COLO668 (cell line): ENCODE data around the gene SENP3.

ENCODE experiments used
- DNase-seq: peaks from one replicate; lab custom pipeline; 2025; ENCODE audit not compliant: unreplicated experiment; lab: John Stamatoyannopoulos, UW

SENP3 gene

DNA sequence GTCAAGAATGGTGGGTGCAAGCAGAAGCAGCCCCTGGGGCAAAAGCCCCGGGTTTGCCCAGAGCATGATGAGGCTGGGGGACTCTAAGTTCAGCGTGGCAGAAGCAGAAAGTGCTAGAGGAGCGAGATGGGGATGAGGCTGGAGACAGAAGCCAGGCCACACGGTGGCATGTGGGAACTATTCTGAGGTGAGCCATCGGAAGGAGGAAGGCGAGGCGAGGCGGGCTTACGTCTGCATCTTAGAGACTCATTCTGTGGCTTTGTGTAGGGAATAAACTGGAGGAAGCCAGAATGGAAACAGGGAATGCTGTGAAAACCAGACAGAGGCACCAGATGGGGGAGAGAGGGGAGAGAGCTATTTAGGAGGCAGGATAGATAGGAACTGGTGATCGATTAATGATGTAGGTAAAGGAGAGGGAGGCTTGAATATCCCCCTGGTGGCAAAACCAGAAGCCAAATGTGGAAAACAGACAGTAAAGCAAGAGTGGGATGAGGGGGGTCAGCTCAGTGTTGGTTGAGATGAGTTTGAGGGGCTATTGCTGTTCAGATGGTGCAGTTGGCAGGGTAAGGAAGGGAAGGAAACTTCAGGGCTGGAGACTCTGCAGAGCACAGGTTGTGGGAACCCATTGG, 6.3 kb upstream of the SENP3 start:
- DNase-seq = no peak

DNA sequence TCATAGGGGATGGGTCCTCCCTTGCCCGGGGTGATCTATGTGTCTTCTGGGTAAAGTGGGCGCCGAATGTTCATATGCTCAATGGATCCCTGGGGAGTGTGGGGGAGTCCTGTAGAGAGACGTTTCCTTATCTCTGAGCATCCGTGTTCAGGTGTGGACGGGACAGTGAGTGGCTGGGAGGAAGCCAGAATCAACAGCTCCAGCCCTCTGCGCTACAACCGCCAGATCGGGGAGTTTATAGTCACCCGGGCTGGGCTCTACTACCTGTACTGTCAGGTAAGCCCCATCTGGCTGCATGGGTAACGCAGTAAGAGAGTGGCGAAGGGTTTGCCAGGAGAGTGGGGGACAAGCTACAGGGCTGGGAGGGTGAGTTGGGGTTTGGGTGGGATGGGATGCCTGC, 5.1 kb upstream of the SENP3 start:
- DNase-seq = no peak

DNA sequence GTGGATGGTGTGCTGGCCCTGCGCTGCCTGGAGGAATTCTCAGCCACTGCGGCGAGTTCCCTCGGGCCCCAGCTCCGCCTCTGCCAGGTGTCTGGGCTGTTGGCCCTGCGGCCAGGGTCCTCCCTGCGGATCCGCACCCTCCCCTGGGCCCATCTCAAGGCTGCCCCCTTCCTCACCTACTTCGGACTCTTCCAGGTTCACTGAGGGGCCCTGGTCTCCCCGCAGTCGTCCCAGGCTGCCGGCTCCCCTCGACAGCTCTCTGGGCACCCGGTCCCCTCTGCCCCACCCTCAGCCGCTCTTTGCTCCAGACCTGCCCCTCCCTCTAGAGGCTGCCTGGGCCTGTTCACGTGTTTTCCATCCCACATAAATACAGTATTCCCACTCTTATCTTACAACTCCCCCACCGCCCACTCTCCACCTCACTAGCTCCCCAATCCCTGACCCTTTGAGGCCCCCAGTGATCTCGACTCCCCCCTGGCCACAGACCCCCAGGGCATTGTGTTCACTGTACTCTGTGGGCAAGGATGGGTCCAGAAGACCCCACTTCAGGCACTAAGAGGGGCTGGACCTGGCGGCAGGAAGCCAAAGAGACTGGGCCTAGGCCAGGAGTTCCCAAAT, 4.5 kb upstream of the SENP3 start:
- no peak for DNase-seq

DNA sequence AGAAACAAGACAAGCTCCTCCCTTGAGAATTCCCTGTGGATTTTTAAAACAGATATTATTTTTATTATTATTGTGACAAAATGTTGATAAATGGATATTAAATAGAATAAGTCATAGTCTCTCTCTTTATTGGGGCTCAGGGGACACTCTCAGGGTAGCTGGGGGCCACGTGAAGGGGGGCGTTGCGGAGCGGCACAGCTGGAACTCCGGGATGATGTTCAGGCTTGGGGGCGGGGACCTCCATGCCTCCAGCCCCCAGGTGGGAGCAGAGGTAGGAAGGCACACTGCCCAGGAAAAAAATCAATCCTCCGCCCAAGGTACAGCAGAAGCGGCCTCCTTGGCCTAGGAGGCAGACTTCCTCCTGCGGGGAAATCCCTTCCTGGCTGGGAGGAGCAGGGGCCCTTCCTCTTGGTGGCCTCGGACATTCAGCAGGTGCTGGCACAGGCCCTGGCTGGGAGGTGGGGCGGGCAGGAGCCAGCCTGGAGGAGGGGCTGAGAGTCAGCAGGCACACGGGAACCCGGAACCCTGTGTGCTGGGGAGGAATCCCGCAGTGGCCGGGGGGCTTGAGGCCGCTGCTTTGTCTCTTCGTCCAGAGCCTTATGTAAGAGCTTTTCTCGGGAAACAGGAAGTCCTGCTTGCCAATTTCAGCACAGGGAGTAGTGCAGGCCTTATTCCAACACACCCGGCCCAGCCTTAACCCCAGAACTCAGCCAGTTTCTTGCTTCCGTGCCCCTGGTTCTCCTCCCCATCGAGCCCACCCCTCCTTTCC, 3.8 kb upstream of the SENP3 start:
- peak; percentile 80 for DNase-seq

DNA sequence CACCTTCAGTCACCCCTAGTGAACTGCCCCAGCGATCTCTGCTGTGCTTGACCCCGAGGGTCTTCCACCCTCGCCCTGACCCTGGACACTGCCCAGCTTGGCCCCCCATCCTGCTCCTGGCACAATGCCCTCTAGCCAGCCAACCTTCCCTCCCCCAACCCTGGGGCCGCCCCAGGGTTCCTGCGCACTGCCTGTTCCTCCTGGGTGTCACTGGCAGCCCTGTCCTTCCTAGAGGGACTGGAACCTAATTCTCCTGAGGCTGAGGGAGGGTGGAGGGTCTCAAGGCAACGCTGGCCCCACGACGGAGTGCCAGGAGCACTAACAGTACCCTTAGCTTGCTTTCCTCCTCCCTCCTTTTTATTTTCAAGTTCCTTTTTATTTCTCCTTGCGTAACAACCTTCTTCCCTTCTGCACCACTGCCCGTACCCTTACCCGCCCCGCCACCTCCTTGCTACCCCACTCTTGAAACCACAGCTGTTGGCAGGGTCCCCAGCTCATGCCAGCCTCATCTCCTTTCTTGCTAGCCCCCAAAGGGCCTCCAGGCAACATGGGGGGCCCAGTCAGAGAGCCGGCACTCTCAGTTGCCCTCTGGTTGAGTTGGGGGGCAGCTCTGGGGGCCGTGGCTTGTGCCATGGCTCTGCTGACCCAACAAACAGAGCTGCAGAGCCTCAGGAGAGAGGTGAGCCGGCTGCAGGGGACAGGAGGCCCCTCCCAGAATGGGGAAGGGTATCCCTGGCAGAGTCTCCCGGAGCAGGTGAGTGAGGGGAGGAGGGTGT, 3.0 kb upstream of the SENP3 start, which contains the start of gene TNFSF13:
Gene TNFSF13 (plus strand): TSS at position 207 of the 776 bp plus-strand sequence. CDS start 290 bp downstream, at position 497.
- DNase-seq = peak; percentile 45

DNA sequence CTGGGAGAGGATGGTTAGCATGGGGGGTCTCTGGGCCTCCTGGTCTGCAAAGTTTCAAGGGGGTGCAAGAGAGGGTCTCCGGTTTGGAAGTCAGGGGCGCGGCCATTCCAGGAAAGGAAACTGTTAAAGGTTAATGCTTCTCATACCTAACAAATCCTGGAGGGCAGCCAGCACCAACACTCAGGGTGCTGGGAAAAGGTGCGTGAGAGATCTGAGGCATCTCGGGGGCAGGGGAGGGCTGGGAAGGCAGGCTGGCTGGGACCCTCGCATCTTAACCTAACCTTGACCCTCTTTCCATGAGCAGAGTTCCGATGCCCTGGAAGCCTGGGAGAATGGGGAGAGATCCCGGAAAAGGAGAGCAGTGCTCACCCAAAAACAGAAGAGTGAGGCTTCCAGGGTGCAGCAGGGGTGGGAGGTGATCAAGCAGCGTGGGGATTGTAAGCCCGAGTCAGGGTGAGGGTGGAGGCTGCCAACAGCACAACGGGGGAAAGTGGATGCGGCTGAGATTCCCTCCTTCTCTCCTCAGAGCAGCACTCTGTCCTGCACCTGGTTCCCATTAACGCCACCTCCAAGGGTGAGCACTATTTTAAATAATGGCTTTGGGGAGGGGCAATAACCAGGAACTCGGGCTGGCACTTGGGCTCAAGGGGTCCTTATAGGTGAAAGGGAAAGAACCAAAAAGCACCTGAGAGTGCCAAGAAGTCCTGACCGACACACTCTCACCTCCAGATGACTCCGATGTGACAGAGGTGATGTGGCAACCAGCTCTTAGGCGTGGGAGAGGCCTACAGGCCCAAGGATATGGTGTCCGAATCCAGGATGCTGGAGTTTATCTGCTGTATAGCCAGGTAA, 2.2 kb upstream of the SENP3 start:
- DNase-seq = peak; percentile 15

DNA sequence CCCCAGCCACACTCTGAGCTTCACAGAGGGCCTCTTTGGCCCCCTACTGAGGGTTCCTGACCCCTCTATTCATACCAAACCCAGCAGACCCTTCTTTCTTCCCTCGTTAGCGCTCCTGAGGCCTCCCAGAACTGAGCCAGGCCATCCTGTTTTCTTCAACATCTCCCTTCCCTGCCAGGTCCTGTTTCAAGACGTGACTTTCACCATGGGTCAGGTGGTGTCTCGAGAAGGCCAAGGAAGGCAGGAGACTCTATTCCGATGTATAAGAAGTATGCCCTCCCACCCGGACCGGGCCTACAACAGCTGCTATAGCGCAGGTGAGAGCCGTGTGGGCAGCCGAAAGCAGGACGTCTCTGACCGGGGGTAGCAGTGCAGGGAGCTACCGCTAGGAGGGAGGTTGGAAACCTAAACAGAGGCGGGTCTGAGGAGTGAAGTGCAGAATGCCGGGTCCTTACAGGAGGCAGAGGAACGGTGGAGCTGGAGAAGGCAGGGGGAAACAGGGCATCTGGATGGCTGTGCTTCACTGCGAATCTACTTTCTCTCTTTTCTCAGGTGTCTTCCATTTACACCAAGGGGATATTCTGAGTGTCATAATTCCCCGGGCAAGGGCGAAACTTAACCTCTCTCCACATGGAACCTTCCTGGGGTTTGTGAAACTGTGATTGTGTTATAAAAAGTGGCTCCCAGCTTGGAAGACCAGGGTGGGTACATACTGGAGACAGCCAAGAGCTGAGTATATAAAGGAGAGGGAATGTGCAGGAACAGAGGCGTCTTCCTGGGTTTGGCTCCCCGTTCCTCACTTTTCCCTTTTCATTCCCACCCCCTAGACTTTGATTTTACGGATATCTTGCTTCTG, 1.3 kb upstream of the SENP3 start:
- DNase-seq = peak; percentile 62

DNA sequence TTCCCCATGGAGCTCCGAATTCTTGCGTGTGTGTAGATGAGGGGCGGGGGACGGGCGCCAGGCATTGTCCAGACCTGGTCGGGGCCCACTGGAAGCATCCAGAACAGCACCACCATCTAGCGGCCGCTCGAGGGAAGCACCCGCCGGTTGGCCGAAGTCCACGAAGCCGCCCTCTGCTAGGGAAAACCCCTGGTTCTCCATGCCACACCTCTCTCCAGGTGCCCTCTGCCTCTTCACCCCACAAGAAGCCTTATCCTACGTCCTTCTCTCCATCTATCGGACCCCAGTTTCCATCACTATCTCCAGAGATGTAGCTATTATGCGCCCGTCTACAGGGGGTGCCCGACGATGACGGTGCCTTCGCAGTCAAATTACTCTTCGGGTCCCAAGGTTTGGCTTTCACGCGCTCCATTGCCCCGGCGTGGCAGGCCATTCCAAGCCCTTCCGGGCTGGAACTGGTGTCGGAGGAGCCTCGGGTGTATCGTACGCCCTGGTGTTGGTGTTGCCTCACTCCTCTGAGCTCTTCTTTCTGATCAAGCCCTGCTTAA, 617 bp upstream of the SENP3 start:
- peak; percentile 84 for DNase-seq

DNA sequence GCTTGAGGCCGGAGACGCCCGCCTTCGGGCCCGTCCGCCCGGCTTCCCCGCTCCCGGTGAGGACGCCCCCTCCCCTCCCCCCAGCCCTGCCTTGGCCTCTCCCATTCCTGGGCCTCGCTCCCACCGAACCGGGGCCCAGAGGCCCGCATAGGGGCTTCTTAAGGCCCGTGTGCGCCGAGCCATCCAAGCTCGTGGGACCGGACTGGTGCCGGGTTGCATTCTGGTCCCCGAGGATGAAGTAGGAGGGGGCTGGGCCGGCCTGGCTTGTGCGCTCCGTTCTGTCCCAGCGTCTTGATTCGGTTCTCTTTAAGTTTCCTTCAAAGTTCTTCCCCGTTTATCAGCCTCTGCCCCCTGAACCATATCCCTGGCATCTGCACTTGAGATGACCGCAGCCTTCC, 488 bp downstream of the SENP3 start:
- DNase-seq = peak; percentile 35

DNA sequence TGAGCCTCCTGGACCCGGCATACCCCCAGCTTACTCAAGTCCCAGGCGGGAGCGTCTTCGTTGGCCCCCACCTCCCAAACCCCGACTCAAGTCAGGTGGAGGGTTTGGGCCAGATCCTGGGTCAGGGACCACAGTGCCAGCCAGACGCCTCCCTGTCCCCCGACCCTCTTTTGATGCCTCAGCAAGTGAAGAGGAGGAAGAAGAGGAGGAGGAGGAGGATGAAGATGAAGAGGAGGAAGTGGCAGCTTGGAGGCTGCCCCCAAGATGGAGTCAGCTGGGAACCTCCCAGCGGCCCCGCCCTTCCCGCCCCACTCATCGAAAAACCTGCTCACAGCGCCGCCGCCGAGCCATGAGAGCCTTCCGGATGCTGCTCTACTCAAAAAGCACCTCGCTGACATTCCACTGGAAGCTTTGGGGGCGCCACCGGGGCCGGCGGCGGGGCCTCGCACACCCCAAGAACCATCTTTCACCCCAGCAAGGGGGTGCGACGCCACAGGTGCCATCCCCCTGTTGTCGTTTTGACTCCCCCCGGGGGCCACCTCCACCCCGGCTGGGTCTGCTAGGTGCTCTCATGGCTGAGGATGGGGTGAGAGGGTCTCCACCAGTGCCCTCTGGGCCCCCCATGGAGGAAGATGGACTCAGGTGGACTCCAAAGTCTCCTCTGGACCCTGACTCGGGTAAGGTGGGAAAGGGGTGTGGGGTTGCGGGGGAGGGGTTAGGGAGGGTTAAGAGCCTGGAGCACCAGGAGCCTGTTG, 1.6 kb downstream of the SENP3 start:
- DNase-seq = no peak

DNA sequence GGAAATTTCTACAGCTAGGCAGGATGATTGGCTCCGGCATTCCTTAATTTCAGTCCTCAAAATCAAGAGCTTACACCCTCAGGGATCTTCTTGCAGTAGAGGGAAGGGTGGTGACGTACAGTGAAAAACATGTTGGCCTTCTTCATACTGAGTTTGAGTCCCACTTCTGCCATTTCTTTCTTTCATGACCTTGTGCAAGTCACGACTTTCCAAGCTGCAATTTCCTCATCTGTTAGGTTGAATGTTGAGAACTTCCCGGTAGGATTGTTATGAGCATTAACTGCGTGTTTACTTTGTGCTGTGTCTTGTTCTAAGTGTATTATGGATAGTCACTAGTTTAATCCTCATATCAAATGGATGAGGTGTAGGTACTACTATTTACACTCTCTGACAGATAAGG, 7.9 kb downstream of the SENP3 start:
- DNase-seq = no peak

DNA sequence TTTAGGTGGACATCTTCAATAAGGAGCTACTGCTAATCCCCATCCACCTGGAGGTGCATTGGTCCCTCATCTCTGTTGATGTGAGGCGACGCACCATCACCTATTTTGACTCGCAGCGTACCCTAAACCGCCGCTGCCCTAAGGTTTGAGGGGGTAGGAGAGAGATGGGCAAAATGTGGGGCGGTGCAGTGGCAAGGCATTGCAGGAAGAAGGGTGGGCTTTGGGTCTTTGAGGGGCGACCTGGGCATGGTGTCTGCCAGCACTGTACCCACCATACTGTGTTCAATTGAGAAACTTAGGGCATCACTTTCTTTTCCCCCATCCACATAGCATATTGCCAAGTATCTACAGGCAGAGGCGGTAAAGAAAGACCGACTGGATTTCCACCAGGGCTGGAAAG, 8.6 kb downstream of the SENP3 start:
- DNase-seq = no peak

DNA sequence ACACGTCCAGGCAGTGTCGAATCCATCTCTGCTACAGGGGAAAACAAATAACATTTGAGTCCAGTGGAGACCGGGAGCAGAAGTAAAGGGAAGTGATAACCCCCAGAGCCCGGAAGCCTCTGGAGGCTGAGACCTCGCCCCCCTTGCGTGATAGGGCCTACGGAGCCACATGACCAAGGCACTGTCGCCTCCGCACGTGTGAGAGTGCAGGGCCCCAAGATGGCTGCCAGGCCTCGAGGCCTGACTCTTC, 10.5 kb downstream of the SENP3 start:
- no peak for DNase-seq

DNA sequence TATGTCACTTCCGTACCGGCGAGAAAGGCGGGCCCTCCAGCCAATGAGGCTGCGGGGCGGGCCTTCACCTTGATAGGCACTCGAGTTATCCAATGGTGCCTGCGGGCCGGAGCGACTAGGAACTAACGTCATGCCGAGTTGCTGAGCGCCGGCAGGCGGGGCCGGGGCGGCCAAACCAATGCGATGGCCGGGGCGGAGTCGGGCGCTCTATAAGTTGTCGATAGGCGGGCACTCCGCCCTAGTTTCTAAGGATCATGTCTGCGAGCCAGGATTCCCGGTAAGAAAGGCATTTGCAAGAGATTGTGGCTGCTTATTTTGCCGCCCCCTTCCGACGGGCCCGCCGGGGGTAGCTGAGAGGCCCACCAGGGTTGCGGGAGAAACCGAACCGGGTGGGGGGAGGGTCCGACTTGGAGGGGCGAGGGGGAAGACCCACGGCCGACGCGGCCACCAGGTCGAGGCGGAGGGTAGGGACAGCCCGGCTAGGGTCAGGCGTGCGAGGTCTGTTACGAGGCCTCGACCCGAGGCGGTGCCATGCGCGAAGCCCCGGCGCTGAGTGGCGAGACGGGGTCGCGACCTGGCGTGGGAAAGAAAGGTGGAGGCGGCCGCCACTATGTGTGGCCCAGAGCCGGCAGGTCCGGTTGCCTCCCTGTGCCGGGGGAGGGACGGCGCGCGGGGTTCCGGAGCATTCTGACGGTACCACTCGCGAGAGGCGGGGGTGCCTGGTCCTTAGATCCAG, 11.0 kb downstream of the SENP3 start:
- DNase-seq = peak; percentile 95

DNA sequence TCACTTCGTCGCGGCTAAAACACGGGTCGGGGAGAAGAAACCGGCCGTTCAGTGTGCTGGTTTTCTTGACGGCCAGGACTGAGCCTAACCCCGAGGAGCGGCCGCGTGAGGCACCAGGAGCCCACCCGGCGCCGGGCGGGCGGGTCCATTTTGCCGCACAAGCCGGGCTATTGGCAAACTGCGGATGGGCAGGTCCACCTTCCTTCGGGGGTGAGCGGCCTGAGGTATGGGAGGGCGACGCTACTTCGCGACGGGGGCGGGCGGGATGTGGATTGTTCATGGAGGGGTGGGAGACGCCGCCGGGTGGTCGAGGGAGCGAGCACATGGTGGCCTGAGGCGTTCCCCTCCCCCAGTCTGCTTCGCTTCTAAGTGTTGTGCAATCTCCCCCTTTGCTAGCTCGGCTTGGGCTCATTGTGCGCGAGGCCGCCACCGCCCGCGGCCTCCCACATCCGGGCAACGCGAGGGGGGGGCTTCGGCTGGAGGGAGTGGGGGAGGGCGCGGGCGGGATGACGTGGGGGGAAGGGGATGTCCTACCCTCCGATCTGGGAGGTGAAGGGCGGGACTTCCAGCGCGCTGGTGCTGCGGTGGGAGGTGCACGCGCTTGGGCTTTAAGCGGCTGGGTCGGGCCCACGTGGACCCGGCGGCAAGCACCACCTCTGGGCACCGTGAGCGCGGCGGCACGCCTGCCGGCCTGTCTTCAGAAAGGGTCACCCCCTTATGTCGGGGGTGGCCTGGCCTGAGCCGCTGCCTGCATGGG, 11.8 kb downstream of the SENP3 start:
- peak; percentile 85 for DNase-seq

DNA sequence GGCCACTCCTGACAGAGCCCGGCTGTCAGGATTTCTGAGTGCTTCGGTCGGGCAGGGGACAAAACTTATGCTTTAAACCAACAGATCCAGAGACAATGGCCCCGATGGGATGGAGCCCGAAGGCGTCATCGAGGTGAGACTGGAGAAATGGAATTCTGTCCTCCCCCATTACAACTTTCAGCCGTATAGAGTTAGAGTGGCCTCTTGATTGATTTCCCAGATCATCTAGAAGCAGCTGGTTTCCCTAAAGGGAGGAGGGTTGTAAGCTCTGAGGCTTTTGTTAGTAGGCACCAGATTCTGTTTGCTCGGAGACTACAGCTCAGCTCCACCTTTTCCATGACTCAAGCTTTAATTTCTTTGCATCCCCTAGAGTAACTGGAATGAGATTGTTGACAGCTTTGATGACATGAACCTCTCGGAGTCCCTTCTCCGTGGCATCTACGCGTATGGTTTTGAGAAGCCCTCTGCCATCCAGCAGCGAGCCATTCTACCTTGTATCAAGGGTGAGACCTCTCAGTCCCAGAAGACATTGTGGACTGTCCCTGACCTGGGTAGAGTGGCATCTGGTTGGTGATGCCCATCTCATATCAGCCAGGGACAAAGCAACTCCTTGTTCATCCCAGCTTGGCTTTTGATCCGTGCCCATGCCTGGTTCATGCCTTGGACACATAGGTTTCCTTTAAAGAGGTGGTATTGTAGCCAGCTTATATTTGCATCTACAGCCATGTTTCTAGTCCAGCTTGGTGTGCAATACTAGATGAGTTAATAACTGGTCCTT, 12.6 kb downstream of the SENP3 start:
- DNase-seq = no peak

DNA sequence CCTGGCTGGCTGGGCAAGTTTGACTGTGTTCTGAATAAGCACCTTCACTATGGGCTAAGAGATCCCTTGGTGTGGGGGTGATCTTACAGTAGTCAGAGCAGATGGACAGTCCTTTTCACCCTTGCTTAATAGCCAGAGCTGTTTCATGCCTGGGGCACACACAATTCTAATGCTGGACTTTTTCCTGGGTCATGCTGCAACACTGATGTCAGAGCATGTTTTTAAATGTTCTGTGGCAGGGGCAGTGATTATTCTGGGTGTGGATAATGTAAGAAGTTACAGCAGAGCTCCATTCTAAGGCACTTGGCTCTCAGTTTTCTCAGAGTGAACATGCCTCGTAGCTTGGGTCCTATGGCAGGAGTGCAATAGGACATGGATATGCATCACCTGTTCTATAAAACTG, 13.8 kb downstream of the SENP3 start:
- DNase-seq = no peak
